Measurements from ENCODE around the gene FAM50B.

Gene FAM50B

GRCh38 chr6:3871939-3872338 is 22.8 kb downstream of the FAM50B start:
- Histone ChIP-seq H3K4me3 (ENCODE audit: low read depth, low read length) (no peak overlapping the region), H3K9ac (ENCODE audit: low read length) (no peak overlapping the region), H3K4me1 (ENCODE audit: control insufficient read depth in 1 of 2, insufficient read depth in 2 of 2, low read length in 2 of 2) (no peaks in the 10 kb centered on the region), H3K14ac (ENCODE audit: low read length) (no peak overlapping the region), H3K23ac (ENCODE audit: low read length) (no peak overlapping the region), H3K18ac (ENCODE audit: low read length) (no peak overlapping the region), H2BK12ac (ENCODE audit: low read length) (no peak overlapping the region), H4K91ac (ENCODE audit: low read depth, low read length) (no peak overlapping the region), H3K79me2 (ENCODE audit: control insufficient read depth, insufficient read depth, low read length, poor library complexity) (no peaks in the 10 kb centered on the region), H3K36me3 (ENCODE audit: control insufficient read depth in 1 of 2, insufficient read depth in 2 of 2, low read length in 2 of 2) (no peaks in the 10 kb centered on the region), H2AFZ (ENCODE audit: insufficient read depth, low read length, poor library complexity) (no peak overlapping the region), H3K9me3 (ENCODE audit: insufficient read depth, low read depth, low read length) (no peaks in the 10 kb centered on the region), H4K12ac (ENCODE audit: low read depth, low read length) (no peak overlapping the region), H4K8ac (ENCODE audit: low read depth, low read length) (no peak overlapping the region), H3K4me2 (ENCODE audit: low read length) (no peak overlapping the region), H3K79me1 (ENCODE audit: low read length) (no peaks in the 10 kb centered on the region), H2BK120ac (ENCODE audit: insufficient read depth, low read length, poor library complexity) (no peak overlapping the region), H3K27me3 (ENCODE audit: insufficient read depth, low read length) (no peaks in the 10 kb centered on the region), H2BK5ac (ENCODE audit: low read depth, low read length, poor library complexity) (no peak overlapping the region), H3K4ac (ENCODE audit: low read depth, low read length) (no peak overlapping the region), H2AK5ac (ENCODE audit: low read length) (no peak overlapping the region), H3K27ac (ENCODE audit: low read depth, low read length) (no peak overlapping the region)
- WGBS (ENCODE audit: extremely low coverage, insufficient coverage, insufficient read length): no CpG with 5 or more reads among the region's 8 CpGs
- no peak for DNase-seq

- H4K8ac ChIP-seq (ENCODE audit: low read depth, low read length): no peak overlapping the region
- H2BK12ac ChIP-seq (ENCODE audit: low read length): no peak overlapping the region
- H3K4me2 ChIP-seq (ENCODE audit: low read length): no peak overlapping the region
- no peak overlapping the region for H2BK120ac ChIP-seq (ENCODE audit: insufficient read depth, low read length, poor library complexity)
- H3K4me3 ChIP-seq (ENCODE audit: low read depth, low read length): no peak overlapping the region
- no peaks in the 10 kb centered on the region for H3K36me3 ChIP-seq (ENCODE audit: control insufficient read depth in 1 of 2, insufficient read depth in 2 of 2, low read length in 2 of 2)
- no peak overlapping the region for H3K9ac ChIP-seq (ENCODE audit: low read length)
- no peaks in the 10 kb centered on the region for H3K4me1 ChIP-seq (ENCODE audit: control insufficient read depth in 1 of 2, insufficient read depth in 2 of 2, low read length in 2 of 2)
- WGBS (ENCODE audit: extremely low coverage, insufficient coverage, insufficient read length): no CpG with 5 or more reads among the region's 12 CpGs
- H4K12ac ChIP-seq (ENCODE audit: low read depth, low read length): no peak overlapping the region
- H2BK5ac ChIP-seq (ENCODE audit: low read depth, low read length, poor library complexity): no peak overlapping the region
- H3K27me3 ChIP-seq (ENCODE audit: insufficient read depth, low read length): no peaks in the 10 kb centered on the region
- no peak overlapping the region for H4K91ac ChIP-seq (ENCODE audit: low read depth, low read length)
- no peak overlapping the region for H3K27ac ChIP-seq (ENCODE audit: low read depth, low read length)
- no peaks in the 10 kb centered on the region for H3K79me1 ChIP-seq (ENCODE audit: low read length)
- no peak overlapping the region for H3K14ac ChIP-seq (ENCODE audit: low read length)
- H2AFZ ChIP-seq (ENCODE audit: insufficient read depth, low read length, poor library complexity): no peak overlapping the region
- no peak for DNase-seq
- no peak overlapping the region for H3K18ac ChIP-seq (ENCODE audit: low read length)
- H3K79me2 ChIP-seq (ENCODE audit: control insufficient read depth, insufficient read depth, low read length, poor library complexity): no peaks in the 10 kb centered on the region
- no peak overlapping the region for H3K4ac ChIP-seq (ENCODE audit: low read depth, low read length)
- no peak overlapping the region for H2AK5ac ChIP-seq (ENCODE audit: low read length)
- H3K9me3 ChIP-seq (ENCODE audit: insufficient read depth, low read depth, low read length): no peaks in the 10 kb centered on the region
- H3K23ac ChIP-seq (ENCODE audit: low read length): no peak overlapping the region
Observed at GRCh38 chr6:3872370-3872854, 23.2 kb downstream of the FAM50B start.

GRCh38 chr6:3873051-3873450 is 23.9 kb downstream of the FAM50B start:
- no peak overlapping the region for H3K9ac ChIP-seq (ENCODE audit: low read length)
- H4K91ac ChIP-seq (ENCODE audit: low read depth, low read length): no peak overlapping the region
- no peaks in the 10 kb centered on the region for H3K9me3 ChIP-seq (ENCODE audit: insufficient read depth, low read depth, low read length)
- no peak overlapping the region for H3K27ac ChIP-seq (ENCODE audit: low read depth, low read length)
- H2BK120ac ChIP-seq (ENCODE audit: insufficient read depth, low read length, poor library complexity): no peak overlapping the region
- no peaks in the 10 kb centered on the region for H3K79me2 ChIP-seq (ENCODE audit: control insufficient read depth, insufficient read depth, low read length, poor library complexity)
- H3K14ac ChIP-seq (ENCODE audit: low read length): no peak overlapping the region
- H3K4ac ChIP-seq (ENCODE audit: low read depth, low read length): no peak overlapping the region
- no peak overlapping the region for H3K4me2 ChIP-seq (ENCODE audit: low read length)
- no peaks in the 10 kb centered on the region for H3K27me3 ChIP-seq (ENCODE audit: insufficient read depth, low read length)
- no peak overlapping the region for H2BK5ac ChIP-seq (ENCODE audit: low read depth, low read length, poor library complexity)
- WGBS (ENCODE audit: extremely low coverage, insufficient coverage, insufficient read length): no CpG with 5 or more reads among the region's 4 CpGs
- H2BK12ac ChIP-seq (ENCODE audit: low read length): no peak overlapping the region
- H3K4me3 ChIP-seq (ENCODE audit: low read depth, low read length): no peak overlapping the region
- no peak overlapping the region for H3K18ac ChIP-seq (ENCODE audit: low read length)
- DNase-seq: no peak
- no peaks in the 10 kb centered on the region for H3K4me1 ChIP-seq (ENCODE audit: control insufficient read depth in 1 of 2, insufficient read depth in 2 of 2, low read length in 2 of 2)
- H4K8ac ChIP-seq (ENCODE audit: low read depth, low read length): no peak overlapping the region
- no peak overlapping the region for H2AFZ ChIP-seq (ENCODE audit: insufficient read depth, low read length, poor library complexity)
- no peak overlapping the region for H4K12ac ChIP-seq (ENCODE audit: low read depth, low read length)
- H3K36me3 ChIP-seq (ENCODE audit: control insufficient read depth in 1 of 2, insufficient read depth in 2 of 2, low read length in 2 of 2): no peaks in the 10 kb centered on the region
- no peaks in the 10 kb centered on the region for H3K79me1 ChIP-seq (ENCODE audit: low read length)
- H3K23ac ChIP-seq (ENCODE audit: low read length): no peak overlapping the region
- no peak overlapping the region for H2AK5ac ChIP-seq (ENCODE audit: low read length)

GRCh38 chr6:3874069-3874468 is 24.9 kb downstream of the FAM50B start:
- no CpG with 5 or more reads among the region's 4 CpGs for WGBS (ENCODE audit: extremely low coverage, insufficient coverage, insufficient read length)
- no peaks in the 10 kb centered on the region for H3K79me2 ChIP-seq (ENCODE audit: control insufficient read depth, insufficient read depth, low read length, poor library complexity)
- H2BK120ac ChIP-seq (ENCODE audit: insufficient read depth, low read length, poor library complexity): no peak overlapping the region

More at GRCh38 chr6:3874069-3874468, 24.9 kb downstream of the FAM50B start:
- H4K8ac ChIP-seq (ENCODE audit: low read depth, low read length): no peak overlapping the region
- no peak overlapping the region for H3K4me3 ChIP-seq (ENCODE audit: low read depth, low read length)
- H3K4me1 ChIP-seq (ENCODE audit: control insufficient read depth in 1 of 2, insufficient read depth in 2 of 2, low read length in 2 of 2): no peaks in the 10 kb centered on the region
- no peak overlapping the region for H2BK5ac ChIP-seq (ENCODE audit: low read depth, low read length, poor library complexity)
- H2AK5ac ChIP-seq (ENCODE audit: low read length): no peak overlapping the region
- H3K18ac ChIP-seq (ENCODE audit: low read length): no peak overlapping the region
- no peak overlapping the region for H3K23ac ChIP-seq (ENCODE audit: low read length)
- H3K9ac ChIP-seq (ENCODE audit: low read length): no peak overlapping the region
- H4K91ac ChIP-seq (ENCODE audit: low read depth, low read length): no peak overlapping the region
- no peaks in the 10 kb centered on the region for H3K27me3 ChIP-seq (ENCODE audit: insufficient read depth, low read length)
- H3K4me2 ChIP-seq (ENCODE audit: low read length): no peak overlapping the region
- H3K9me3 ChIP-seq (ENCODE audit: insufficient read depth, low read depth, low read length): no peaks in the 10 kb centered on the region
- H3K14ac ChIP-seq (ENCODE audit: low read length): no peak overlapping the region
- H3K4ac ChIP-seq (ENCODE audit: low read depth, low read length): no peak overlapping the region
- H2BK12ac ChIP-seq (ENCODE audit: low read length): no peak overlapping the region
- no peaks in the 10 kb centered on the region for H3K36me3 ChIP-seq (ENCODE audit: control insufficient read depth in 1 of 2, insufficient read depth in 2 of 2, low read length in 2 of 2)
- no peaks in the 10 kb centered on the region for H3K79me1 ChIP-seq (ENCODE audit: low read length)
- H3K27ac ChIP-seq (ENCODE audit: low read depth, low read length): no peak overlapping the region
- DNase-seq: no peak
- H4K12ac ChIP-seq (ENCODE audit: low read depth, low read length): no peak overlapping the region
- no peak overlapping the region for H2AFZ ChIP-seq (ENCODE audit: insufficient read depth, low read length, poor library complexity)

All from trophoblast cell (in vitro differentiated cells and primary cell).